Ovary (tissue), 3 donors: ENCODE data around the gene CDK5RAP1.

Experiments used
- CTCF ChIP-seq, 3 donors: fragments of 450-650 bp in 2 of 3; fragments of 200-600 bp in 1 of 3; IDR thresholded peaks; one replicate each; pipeline versions ENCODE4 v1.5.1 to v1.8.0; 2016 to 2022; ENCODE audit warnings: antibody characterized with exemption in 3 of 3, mild to moderate bottlenecking in 1 of 3
- EP300 ChIP-seq: sonication (generic); formaldehyde crosslinking; IDR thresholded peaks from one replicate; pipeline ENCODE4 v1.6.1; 2017; ENCODE audit warnings: antibody characterized with exemption
- POLR2A ChIP-seq: fragments of 450-650 bp; IDR thresholded peaks from one replicate; pipeline ENCODE4 v1.6.1; 2017; ENCODE audit warnings: antibody characterized with exemption, mild to moderate bottlenecking, moderate library complexity
- donor health status: DM: no; HTN: no; CAD: no.

- TF ChIP-seq CTCF (IDR thresholded peaks at IDR 0.05) (no peak), POLR2A (no peak), EP300 (no peak)
These were observed 61.7 kb downstream of the CDK5RAP1 start for GRCh38 chr20:33339515-33340058.
